Muscle of leg (tissue), 11 donors: ENCODE results near the gene SPDYE4. TPM values are rescaled to one million over a fixed set of nuclear protein-coding genes. Genes with fewer than 3 reads are reported as not detected.
A peak's percentile ranks its signal among the peaks of the same experiment; 100 is the strongest.

Experiments
- DNase-seq: peaks from one replicate; pipeline ENCODE4 v3.0.0; 2013
- H3K27ac ChIP-seq: one replicate; pipeline ENCODE4 v1.5.1; 2013; ENCODE audit warnings: mild to moderate bottlenecking, low read length, control low read depth
- H3K27me3 ChIP-seq: one replicate; pipeline ENCODE4 v1.6.1; 2013; ENCODE audit warnings: low read length; ENCODE audit not compliant: control insufficient read depth, insufficient read depth
- H3K36me3 ChIP-seq: one replicate; pipeline ENCODE4 v1.6.1; 2013; ENCODE audit warnings: low read length; ENCODE audit not compliant: control insufficient read depth, insufficient read depth
- H3K4me1 ChIP-seq: one replicate; pipeline ENCODE4 v1.6.1; 2013; ENCODE audit warnings: low read length; ENCODE audit not compliant: control insufficient read depth, insufficient read depth
- H3K4me3 ChIP-seq: one replicate; pipeline ENCODE4 v1.5.1; 2013; ENCODE audit warnings: low read length, control low read depth
- H3K9me3 ChIP-seq: replicated peaks from 2 replicates; pipeline ENCODE4 v1.6.1; 2013; ENCODE audit warnings: low read depth, low read length; ENCODE audit not compliant: control insufficient read depth
- WGBS: methylation state at CpG from one replicate; pipeline ENCODE4 v1.1.5; 2013; ENCODE audit warnings: missing lambda C conversion rate; ENCODE audit not compliant: insufficient coverage; 5-methylcytosine and 5-hydroxymethylcytosine counted together
- polyA plus RNA-seq, 8 donors: library from polyadenylated mRNA; unstranded; fragments of 120-200 nt; gene quantifications; one replicate each; pipeline versions ENCODE4 v1.2.1 to v1.2.3, GENCODE V29; 2013; ENCODE audit warnings: inconsistent platforms in 1 of 8, low replicate concordance in 1 of 8; ENCODE audit not compliant: insufficient read length in 8 of 8, insufficient read depth in 1 of 8
- total RNA-seq: library from RNA; stranded (reverse); fragments of 120-200 nt; gene quantifications from one replicate; pipeline ENCODE4 v1.2.4, GENCODE V29; 2013

The SPDYE4 gene
- total and polyA plus RNA-seq, 9 donors = 0.49 TPM; not detected in 8

DNA sequence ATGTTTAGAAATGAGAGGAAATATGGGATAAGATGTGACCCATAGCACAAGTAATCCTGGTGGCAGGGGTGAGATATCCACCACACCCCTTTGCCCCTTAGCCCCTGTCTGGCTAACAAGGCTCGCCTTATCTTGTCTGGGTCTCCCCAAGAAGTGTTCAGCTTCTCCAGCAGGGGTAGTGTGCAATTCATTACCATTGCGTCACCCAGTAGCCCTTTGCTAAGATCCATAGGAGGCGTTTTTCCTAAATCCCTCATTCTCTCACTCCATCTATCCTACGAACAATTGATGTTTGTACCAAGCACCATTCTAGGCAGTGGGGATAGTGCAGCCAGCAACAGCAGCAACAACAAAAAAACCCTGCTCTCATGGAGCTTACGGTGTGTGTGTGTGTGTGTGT, 44.5 kb downstream of the SPDYE4 start:
- DNase-seq = no peak
- H3K9me3 ChIP-seq = no peaks in the 10 kb centered on the region
- 100% methylated on average over 1 of the region's 5 CpGs for WGBS
- no peak overlapping the region for H3K4me3 ChIP-seq
- H3K36me3 ChIP-seq = no peaks in the 10 kb centered on the region
- no peak overlapping the region for H3K27ac ChIP-seq
- H3K27me3 ChIP-seq = no peaks in the 10 kb centered on the region
- no peaks in the 10 kb centered on the region for H3K4me1 ChIP-seq

DNA sequence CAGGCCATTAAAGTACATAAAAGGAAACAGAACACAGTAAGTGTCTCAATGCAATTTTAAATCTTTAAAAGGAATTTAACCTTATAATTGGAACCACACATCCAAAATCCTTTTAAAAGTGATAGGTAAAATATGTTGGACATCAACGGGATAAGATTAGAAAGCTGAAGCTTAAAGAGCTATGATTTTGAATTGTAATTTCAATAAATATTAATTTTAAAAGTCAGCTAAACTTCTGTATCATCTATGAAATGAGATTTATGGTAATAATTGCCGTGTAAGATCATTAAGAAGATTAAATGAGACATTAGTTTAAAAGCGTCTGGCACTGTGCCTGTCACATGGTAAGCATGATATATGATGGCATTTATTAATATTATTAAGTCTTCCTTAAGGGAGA, 45.0 kb downstream of the SPDYE4 start:
- no CpG with 5 or more reads among the region's 3 CpGs for WGBS
- no peak overlapping the region for H3K27ac ChIP-seq
- H3K4me3 ChIP-seq = no peak overlapping the region
- H3K4me1 ChIP-seq = no peaks in the 10 kb centered on the region
- DNase-seq = no peak
- H3K27me3 ChIP-seq = no peaks in the 10 kb centered on the region
- H3K9me3 ChIP-seq = no peaks in the 10 kb centered on the region
- H3K36me3 ChIP-seq = no peaks in the 10 kb centered on the region

- no peaks in the 10 kb centered on the region for H3K36me3 ChIP-seq
- peaks cover 5% of the 10 kb centered on the region for H3K4me1 ChIP-seq
- no peak overlapping the region for H3K27ac ChIP-seq
- no peaks in the 10 kb centered on the region for H3K27me3 ChIP-seq
- no peaks in the 10 kb centered on the region for H3K9me3 ChIP-seq
- no peak overlapping the region for H3K4me3 ChIP-seq
- DNase-seq = no peak
Measured at GRCh38 chr17:8712698-8713097, 45.6 kb downstream of the SPDYE4 start.

DNA sequence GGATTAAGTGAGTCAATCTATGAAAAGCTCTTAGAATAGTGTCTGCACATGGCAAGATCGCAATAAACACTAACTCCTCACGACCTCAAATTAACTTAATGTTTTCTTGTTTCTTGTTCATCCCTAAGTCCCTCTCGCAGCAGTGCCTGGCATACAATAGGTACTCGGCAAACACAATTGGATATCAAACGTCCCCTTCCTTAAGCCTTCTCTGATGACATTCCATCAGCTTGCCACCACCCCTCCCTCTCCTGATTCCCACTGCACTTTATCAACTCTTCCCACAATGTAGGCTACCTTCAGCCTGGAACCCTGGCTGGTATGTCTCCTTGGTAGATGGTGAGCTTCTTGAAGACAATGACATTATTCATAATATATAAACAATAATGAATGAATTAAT, 47.1 kb downstream of the SPDYE4 start:
- H3K36me3 ChIP-seq = no peaks in the 10 kb centered on the region
- H3K27ac ChIP-seq = no peak overlapping the region
- WGBS = 77% methylated on average over 5 of the region's 5 CpGs
- DNase-seq = no peak
- no peak overlapping the region for H3K4me3 ChIP-seq
- no peaks in the 10 kb centered on the region for H3K27me3 ChIP-seq
- peaks cover 6% of the 10 kb centered on the region for H3K4me1 ChIP-seq
- H3K9me3 ChIP-seq = no peaks in the 10 kb centered on the region

DNA sequence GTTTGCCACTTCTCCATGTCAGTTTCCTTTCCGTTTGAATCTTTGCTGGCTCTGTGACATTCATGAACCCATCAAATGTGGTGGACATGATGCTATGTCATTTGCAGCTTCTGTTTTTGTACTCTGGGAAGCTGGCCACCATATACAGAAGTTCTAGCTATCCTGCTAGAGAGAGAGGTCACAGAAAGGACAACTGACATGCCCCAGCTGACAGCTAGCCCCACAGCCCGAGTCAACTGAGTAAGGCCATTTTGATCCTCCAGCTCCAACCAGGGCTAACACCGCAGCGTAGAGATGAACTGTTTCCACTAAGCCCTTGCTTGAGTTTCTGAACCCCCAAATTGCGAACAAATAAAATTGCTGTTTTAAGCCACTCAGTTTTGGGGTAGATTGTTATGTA, 47.5 kb downstream of the SPDYE4 start:
- Histone ChIP-seq H3K9me3 (no peaks in the 10 kb centered on the region), H3K4me1 (peaks cover 6% of the 10 kb centered on the region), H3K27me3 (no peaks in the 10 kb centered on the region), H3K27ac (no peak overlapping the region), H3K4me3 (no peak overlapping the region), H3K36me3 (no peaks in the 10 kb centered on the region)
- DNase-seq = no peak
- 65% methylated on average over 3 of the region's 5 CpGs for WGBS

DNA sequence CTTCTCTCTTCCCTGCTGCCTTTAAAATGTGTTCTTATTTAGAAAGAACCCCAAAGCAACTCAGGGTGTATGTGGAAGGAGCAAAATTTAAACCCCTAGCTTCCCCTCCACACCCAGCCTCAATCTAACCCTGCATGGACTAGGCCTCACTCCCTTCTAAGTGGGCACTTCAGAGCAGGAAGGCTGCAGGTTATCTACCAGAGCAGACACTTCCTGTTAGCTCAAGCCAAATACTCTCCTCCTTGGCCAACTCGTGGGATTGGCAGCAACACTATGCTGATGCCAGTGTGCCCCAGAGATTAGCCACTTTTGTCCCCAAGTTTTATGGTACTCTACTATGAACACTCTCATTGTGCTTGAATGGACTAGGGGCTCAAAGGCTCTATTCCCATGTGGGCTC, 49.3 kb downstream of the SPDYE4 start:
- Histone ChIP-seq H3K4me3 (no peak overlapping the region), H3K36me3 (no peaks in the 10 kb centered on the region), H3K27ac (no peak overlapping the region), H3K27me3 (no peaks in the 10 kb centered on the region), H3K4me1 (peaks cover 6% of the 10 kb centered on the region), H3K9me3 (no peaks in the 10 kb centered on the region)
- no CpG with 5 or more reads among the region's 1 CpG for WGBS
- no peak for DNase-seq

GRCh38 chr17:8708025-8708461, 50.3 kb downstream of the SPDYE4 start:
- Histone ChIP-seq H3K4me1 (peaks cover 6% of the 10 kb centered on the region), H3K9me3 (peaks cover 2% of the 10 kb centered on the region), H3K36me3 (no peaks in the 10 kb centered on the region), H3K4me3 (no peak overlapping the region), H3K27ac (no peak overlapping the region), H3K27me3 (no peaks in the 10 kb centered on the region)
- no peak for DNase-seq
- 56% methylated on average over 2 of the region's 5 CpGs for WGBS

- H3K4me3 ChIP-seq = no peak overlapping the region
- no peaks in the 10 kb centered on the region for H3K36me3 ChIP-seq
- peak; percentile 60 for DNase-seq
- no peaks in the 10 kb centered on the region for H3K27me3 ChIP-seq
- no peak overlapping the region for H3K27ac ChIP-seq
- peaks cover 6% of the 10 kb centered on the region for H3K4me1 ChIP-seq
- peaks cover 2% of the 10 kb centered on the region for H3K9me3 ChIP-seq
- WGBS = 34% methylated on average over 8 of the region's 11 CpGs
Measured at GRCh38 chr17:8707332-8708024, 50.9 kb downstream of the SPDYE4 start.

DNA sequence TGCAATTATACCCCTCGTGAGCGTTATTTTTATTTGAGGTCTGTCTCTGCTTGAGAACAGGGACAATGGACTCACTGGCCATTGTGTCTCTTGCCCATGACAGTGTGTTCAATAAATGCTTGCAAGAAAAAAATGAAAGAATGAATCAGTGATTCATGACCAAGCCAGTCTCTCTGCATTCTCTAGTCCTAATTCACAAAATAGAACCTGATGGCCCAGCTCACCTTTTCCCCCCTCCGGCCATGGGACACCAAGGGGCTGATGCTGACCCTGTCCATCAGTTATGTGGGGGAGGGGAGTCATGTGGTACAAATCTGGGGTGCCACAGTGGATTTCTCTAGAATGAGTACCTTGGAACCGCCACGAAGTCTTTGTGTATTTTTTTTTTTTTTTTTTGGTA, 51.9 kb downstream of the SPDYE4 start:
- Histone ChIP-seq H3K4me1 (peaks cover 6% of the 10 kb centered on the region), H3K27me3 (no peaks in the 10 kb centered on the region)
- WGBS = 94% methylated on average over 2 of the region's 5 CpGs

GRCh38 chr17:8705427-8705826, 52.9 kb downstream of the SPDYE4 start:
- Histone ChIP-seq H3K27ac (no peak overlapping the region), H3K27me3 (no peaks in the 10 kb centered on the region), H3K36me3 (no peaks in the 10 kb centered on the region), H3K4me1 (peaks cover 6% of the 10 kb centered on the region), H3K4me3 (no peak overlapping the region), H3K9me3 (peaks cover 2% of the 10 kb centered on the region)
- DNase-seq = no peak
- WGBS = 74% methylated on average over 3 of the region's 5 CpGs

More for the DNA sequence above, 51.9 kb downstream of the SPDYE4 start:
- Histone ChIP-seq H3K9me3 (peaks cover 2% of the 10 kb centered on the region), H3K4me3 (no peak overlapping the region), H3K36me3 (no peaks in the 10 kb centered on the region), H3K27ac (no peak overlapping the region)
- DNase-seq = no peak

GRCh38 chr17:8703001-8703400, 55.3 kb downstream of the SPDYE4 start:
- H3K9me3 ChIP-seq = peaks cover 2% of the 10 kb centered on the region
- H3K27me3 ChIP-seq = no peaks in the 10 kb centered on the region
- H3K36me3 ChIP-seq = no peaks in the 10 kb centered on the region
- no peak overlapping the region for H3K4me3 ChIP-seq
- WGBS = 92% methylated on average over 5 of the region's 7 CpGs
- peaks cover 19% of the 10 kb centered on the region for H3K4me1 ChIP-seq
- H3K27ac ChIP-seq = no peak overlapping the region
- no peak for DNase-seq
